Germinal center (tissue), 1 donor: ENCODE measurements around the gene FOXP1.

Experiments used
- DNase-seq: peaks from one replicate; pipeline ENCODE4 v3.0.0; 2012; ENCODE audit warnings: mixed read lengths, low spot score

The FOXP1 gene

GRCh38 chr3:71583566-71584393 is at the start of gene FOXP1:
TSS of gene FOXP1 (minus strand) at chr3:71583728. CDS start at chr3:71198381, 385,347 bp downstream.
- peak; percentile 40 for DNase-seq

- DNase-seq: peak; percentile 52
These were observed 46.2 kb upstream of the FOXP1 start for GRCh38 chr3:71629711-71630110.

DNA sequence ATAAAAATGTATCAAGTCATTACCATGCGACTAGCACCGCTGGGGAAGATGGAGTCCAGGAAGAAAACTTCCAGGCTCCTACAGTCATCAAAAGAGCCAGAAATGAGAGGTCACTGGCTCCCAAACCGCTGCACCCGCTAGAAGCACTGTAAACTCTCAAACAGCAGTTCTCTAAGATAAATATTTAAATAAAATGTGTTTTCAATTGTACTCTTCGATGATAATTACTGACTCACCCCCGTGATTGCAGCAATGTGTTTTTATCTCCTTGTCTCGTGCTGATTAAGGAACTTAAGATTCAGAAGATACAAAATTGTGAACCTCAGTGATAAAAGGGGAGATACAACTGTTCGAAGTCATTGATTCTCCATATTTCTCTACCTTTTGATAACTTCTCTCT is 45.8 kb upstream of the FOXP1 start:
- DNase-seq: no peak

DNA sequence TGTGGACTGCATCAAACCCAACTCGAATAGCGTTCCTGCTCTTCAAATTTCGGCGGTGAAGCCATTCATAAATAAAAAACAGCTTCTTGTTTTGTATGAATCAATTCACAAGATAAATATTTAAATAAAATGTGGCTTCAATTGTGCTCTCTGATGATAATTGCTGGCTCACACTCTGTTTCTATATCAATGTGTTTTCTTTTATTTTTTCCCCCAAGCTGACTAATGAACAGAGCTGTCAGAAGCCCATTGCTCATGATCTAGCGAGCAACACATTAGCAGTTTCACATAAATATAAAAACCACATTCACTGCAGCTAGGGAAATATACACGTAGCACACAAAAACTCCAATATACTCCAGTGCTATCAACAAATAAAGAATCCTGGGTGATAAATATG is 45.0 kb upstream of the FOXP1 start:
- no peak for DNase-seq

- no peak for DNase-seq
These were observed 42.1 kb upstream of the FOXP1 start for GRCh38 chr3:71625676-71626075.

- DNase-seq: no peak
These were observed 38.5 kb upstream of the FOXP1 start for GRCh38 chr3:71621825-71622537.

- no peak for DNase-seq
These were observed 35.0 kb upstream of the FOXP1 start for GRCh38 chr3:71618538-71618937.

GRCh38 chr3:71616571-71617021 is 33.1 kb upstream of the FOXP1 start:
- no peak for DNase-seq

GRCh38 chr3:71614869-71615268 is 31.3 kb upstream of the FOXP1 start:
- DNase-seq: no peak

DNA sequence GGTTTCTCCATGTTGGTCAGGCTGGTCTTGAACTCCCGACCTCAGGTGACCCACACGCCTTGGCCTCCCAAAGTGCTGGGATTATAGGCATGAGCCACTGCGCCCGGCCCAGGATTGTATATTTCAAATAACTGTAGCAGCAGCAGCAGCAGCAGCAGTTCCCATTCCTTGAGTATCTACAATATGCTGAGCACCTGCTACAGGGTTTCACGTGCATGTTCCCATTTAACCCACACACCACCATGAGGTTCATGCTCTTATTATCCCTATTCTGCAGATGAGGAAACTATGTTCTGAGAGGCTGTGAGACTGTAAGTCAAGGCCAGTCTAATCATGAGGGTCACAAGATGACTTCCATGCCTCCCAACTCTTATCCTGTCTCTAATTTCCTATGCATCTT is 30.9 kb upstream of the FOXP1 start:
- no peak for DNase-seq

- no peak for DNase-seq
These were observed 27.6 kb upstream of the FOXP1 start for GRCh38 chr3:71611099-71611498.

DNA sequence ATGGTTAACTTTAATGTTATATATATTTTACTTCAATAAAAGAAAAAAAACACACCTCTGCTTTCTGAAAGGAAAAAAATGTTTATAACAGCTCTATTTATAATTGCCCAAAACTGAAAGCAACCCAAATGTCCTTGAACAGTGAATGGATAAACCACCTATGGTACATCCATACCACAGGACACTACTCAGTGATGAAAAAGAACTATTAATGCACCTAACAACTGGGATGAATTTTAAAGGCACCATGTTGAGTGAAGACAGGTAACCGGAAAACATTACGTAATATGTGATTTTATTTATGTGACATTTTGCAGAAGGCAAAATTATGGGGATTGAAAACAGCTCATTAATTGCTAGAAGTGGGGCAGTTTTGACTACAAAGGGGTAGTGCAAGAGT is 23.8 kb upstream of the FOXP1 start:
- no peak for DNase-seq

DNA sequence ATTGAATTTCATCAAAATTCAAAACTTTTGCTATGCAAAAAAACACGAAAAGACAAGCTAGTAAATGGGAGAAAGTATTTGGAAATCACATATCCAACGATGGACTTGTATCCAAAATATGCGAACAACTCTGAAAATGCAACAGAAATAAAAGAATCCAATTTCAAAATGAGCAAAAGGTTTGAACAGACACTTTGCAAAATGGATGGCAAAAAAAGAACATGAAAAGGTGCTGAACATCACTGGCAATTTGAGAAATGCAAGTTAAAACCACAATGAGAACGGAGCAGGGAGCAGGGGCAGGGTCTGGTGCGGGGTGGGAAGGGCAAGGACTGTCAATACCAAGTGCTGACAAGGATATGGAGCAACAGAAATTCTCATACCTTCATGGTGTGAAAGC is 23.1 kb upstream of the FOXP1 start:
- no peak for DNase-seq

GRCh38 chr3:71602256-71602655 is 18.7 kb upstream of the FOXP1 start:
- no peak for DNase-seq

DNA sequence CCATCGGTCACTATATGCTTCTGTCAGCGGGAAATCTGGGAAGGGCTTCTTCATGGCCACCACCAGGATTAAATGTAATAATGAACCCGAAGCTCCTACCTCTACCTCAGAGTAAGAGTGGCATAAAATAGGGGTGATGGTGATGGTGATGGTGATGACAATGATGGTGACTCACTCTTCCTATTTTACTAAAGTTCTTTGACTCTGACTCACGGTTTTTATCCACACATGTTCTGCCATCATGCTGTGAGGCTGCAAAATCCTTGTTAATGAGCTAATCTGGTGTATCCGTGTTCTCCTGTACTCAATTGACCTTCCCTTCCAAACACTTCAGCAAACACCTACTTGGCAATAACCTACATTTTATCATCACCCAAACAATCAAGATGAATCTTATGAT is 18.3 kb upstream of the FOXP1 start:
- no peak for DNase-seq

DNA sequence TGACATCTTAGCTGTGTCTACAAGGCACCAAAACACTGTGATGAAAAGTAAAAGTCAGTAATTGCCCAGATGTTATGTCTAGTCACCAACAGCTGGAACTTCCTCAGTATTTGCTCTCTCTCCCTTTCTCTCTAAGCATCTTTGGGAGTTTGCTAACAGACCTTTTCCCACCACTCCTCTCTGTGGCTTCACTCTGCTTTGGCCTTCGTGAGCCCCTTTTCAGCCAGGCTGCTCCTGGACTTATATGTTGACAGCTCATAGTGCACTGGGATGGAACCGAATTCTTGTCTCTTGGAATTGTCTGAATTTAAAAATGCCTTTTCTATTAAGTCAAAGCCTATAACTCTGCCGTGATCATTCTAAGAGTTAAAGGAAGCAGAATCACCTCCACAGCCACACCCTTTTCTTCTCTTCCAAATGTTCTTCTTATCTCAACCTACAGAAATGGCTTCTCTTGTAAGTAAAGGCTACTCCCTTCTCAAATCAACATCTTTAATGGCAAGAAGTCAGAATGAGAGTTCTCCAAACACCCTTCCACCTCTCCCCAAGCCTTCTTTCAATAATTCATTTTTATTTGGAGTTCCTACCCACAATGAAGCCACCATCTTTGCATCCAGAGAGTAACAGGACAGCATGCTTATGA is 17.2 kb upstream of the FOXP1 start:
- no peak for DNase-seq

GRCh38 chr3:71599416-71599815 is 15.9 kb upstream of the FOXP1 start:
- DNase-seq: no peak

- DNase-seq: no peak
These were observed 14.8 kb upstream of the FOXP1 start for GRCh38 chr3:71598292-71598691.

DNA sequence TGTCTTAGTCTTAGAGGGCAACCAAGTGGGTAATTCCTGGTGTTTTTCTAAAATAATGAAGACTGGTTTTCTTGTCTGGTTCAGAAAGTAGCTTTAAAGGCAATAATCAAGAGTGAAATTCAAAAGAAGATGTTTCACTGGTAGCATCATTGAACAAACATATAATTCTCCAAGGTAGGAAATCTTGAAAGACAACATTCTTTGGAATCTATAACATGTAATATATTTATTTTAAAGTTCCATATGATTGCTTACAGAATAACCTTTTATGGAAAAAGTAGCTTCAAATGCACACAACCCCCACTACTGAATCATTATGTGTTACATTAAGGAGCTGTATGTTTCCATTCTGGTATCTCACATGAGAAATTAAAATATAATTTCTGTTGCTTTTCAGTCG is 13.8 kb upstream of the FOXP1 start:
- no peak for DNase-seq

- no peak for DNase-seq
These were observed 9.6 kb upstream of the FOXP1 start for GRCh38 chr3:71593106-71593505.

GRCh38 chr3:71591101-71591500 is 7.6 kb upstream of the FOXP1 start:
- DNase-seq: no peak

- no peak for DNase-seq
These were observed 5.6 kb upstream of the FOXP1 start for GRCh38 chr3:71589132-71589531.

GRCh38 chr3:71587958-71588357 is 4.4 kb upstream of the FOXP1 start:
- no peak for DNase-seq
